OCI-LY3 (cell line): ENCODE measurements around the gene CACNA1B.

Experiments used
- H2AFZ ChIP-seq: fragments of 200-600, 300-600 bp; shearing (Covaris generic); 2 replicates; pipeline ENCODE4 v1.6.0; 2014; ENCODE audit warnings: antibody characterized with exemption, low read depth, low read length
- H3K27ac ChIP-seq: fragments of 200-600, 300-600 bp; sonication (generic); 2 replicates; pipeline ENCODE4 v1.5.1; 2014; ENCODE audit warnings: mild to moderate bottlenecking, low read length, moderate library complexity, mixed read lengths
- H3K27me3 ChIP-seq: fragments of 200-600, 300-600 bp; sonication (generic); 2 replicates; pipeline ENCODE4 v1.6.1; 2014; ENCODE audit warnings: low read depth, low read length, mixed read lengths
- H3K36me3 ChIP-seq: fragments of 200-600, 300-600 bp; sonication (generic); replicated peaks from 2 replicates; pipeline ENCODE3; 2014; ENCODE audit warnings: low read depth, low read length, mixed read lengths
- H3K4me1 ChIP-seq: fragments of 300-600, 200-600 bp; sonication (generic); 2 replicates; pipeline ENCODE4 v1.6.1; 2014; ENCODE audit warnings: low read length, mixed read lengths
- H3K4me2 ChIP-seq: fragments of 200-600, 300-600 bp; sonication (generic); 2 replicates; pipeline ENCODE4 v1.6.1; 2014; ENCODE audit warnings: low read length, mixed read lengths
- H3K4me3 ChIP-seq: fragments of 300-600, 200-600 bp; sonication (generic); 2 replicates; pipeline ENCODE4 v1.5.1; 2014; ENCODE audit warnings: antibody characterized with exemption, mild to moderate bottlenecking, low read length, moderate library complexity
- H3K79me2 ChIP-seq: fragments of 300-600, 200-600 bp; shearing (Covaris generic); 2 replicates; pipeline ENCODE4 v1.6.1; 2014; ENCODE audit warnings: mild to moderate bottlenecking, low read length, mixed read lengths
- H3K9ac ChIP-seq: fragments of 300-600, 200-600 bp; shearing (Covaris generic); 2 replicates; pipeline ENCODE4 v1.6.0; 2014; ENCODE audit warnings: mild to moderate bottlenecking, low read length, moderate library complexity
- H3K9me3 ChIP-seq: fragments of 200-600, 300-600 bp; shearing (Covaris generic); 2 replicates; pipeline ENCODE4 v1.6.1; 2014; ENCODE audit warnings: low read length, mixed read lengths; ENCODE audit not compliant: insufficient read depth
- H4K20me1 ChIP-seq: fragments of 200-600, 300-600 bp; sonication (generic); 2 replicates; pipeline ENCODE4 v1.6.1; 2016; ENCODE audit warnings: low read length, mixed read lengths; ENCODE audit not compliant: insufficient read depth
- CTCF ChIP-seq: fragments of 200-600, 300-600 bp; sonication (generic); IDR thresholded peaks from 2 replicates; pipeline ENCODE4 v1.5.1; 2014; ENCODE audit warnings: antibody characterized with exemption, low read length, low read depth
- EZH2phosphoT487 ChIP-seq: fragments of 200-600 bp; shearing (Covaris generic); IDR thresholded peaks from 2 replicates; pipeline ENCODE4 v1.6.1; 2018; ENCODE audit warnings: antibody characterized with exemption, mixed run types, low read depth

CACNA1B gene

GRCh38 chr9:137952976-137953666, 75.5 kb downstream of the CACNA1B start:
- no peak overlapping the region for H3K4me2 ChIP-seq
- peaks cover 94% of the 10 kb centered on the region for H4K20me1 ChIP-seq
- peaks cover 64% of the 10 kb centered on the region for H3K36me3 ChIP-seq
- H2AFZ ChIP-seq = no peak overlapping the region
- no peaks in the 10 kb centered on the region for H3K9me3 ChIP-seq
- no peaks in the 10 kb centered on the region for H3K4me1 ChIP-seq
- H3K27ac ChIP-seq = no peak overlapping the region
- H3K4me3 ChIP-seq = no peak overlapping the region
- H3K79me2 ChIP-seq = peaks cover 59% of the 10 kb centered on the region
- no peak overlapping the region for H3K9ac ChIP-seq
- TF ChIP-seq CTCF (no peak), EZH2phosphoT487 (no peak)
- H3K27me3 ChIP-seq = no peaks in the 10 kb centered on the region

GRCh38 chr9:137953683-137954438, 76.3 kb downstream of the CACNA1B start:
- no peaks in the 10 kb centered on the region for H3K4me1 ChIP-seq
- H2AFZ ChIP-seq = no peak overlapping the region
- peaks cover 93% of the 10 kb centered on the region for H4K20me1 ChIP-seq
- peaks cover 62% of the 10 kb centered on the region for H3K36me3 ChIP-seq
- H3K79me2 ChIP-seq = peaks cover 58% of the 10 kb centered on the region
- no peak overlapping the region for H3K4me3 ChIP-seq
- H3K9me3 ChIP-seq = no peaks in the 10 kb centered on the region
- TF ChIP-seq CTCF = no peak
- no peak for TF ChIP-seq EZH2phosphoT487
- no peak overlapping the region for H3K27ac ChIP-seq
- H3K9ac ChIP-seq = no peak overlapping the region
- no peaks in the 10 kb centered on the region for H3K27me3 ChIP-seq
- no peak overlapping the region for H3K4me2 ChIP-seq

- TF ChIP-seq EZH2phosphoT487 (no peak), CTCF (no peak)
- Histone ChIP-seq H3K79me2 (peaks cover 52% of the 10 kb centered on the region), H3K4me2 (no peak overlapping the region), H3K9me3 (no peaks in the 10 kb centered on the region), H3K4me3 (no peak overlapping the region), H3K27me3 (no peaks in the 10 kb centered on the region), H2AFZ (no peak overlapping the region), H4K20me1 (peaks cover 91% of the 10 kb centered on the region), H3K36me3 (peaks cover 60% of the 10 kb centered on the region), H3K4me1 (no peaks in the 10 kb centered on the region), H3K9ac (no peak overlapping the region), H3K27ac (no peak overlapping the region)
Measured at GRCh38 chr9:137955224-137955570, 77.6 kb downstream of the CACNA1B start.

GRCh38 chr9:137955586-137955985, 78.0 kb downstream of the CACNA1B start:
- peaks cover 90% of the 10 kb centered on the region for H4K20me1 ChIP-seq
- H3K27me3 ChIP-seq = no peaks in the 10 kb centered on the region
- no peak overlapping the region for H3K4me3 ChIP-seq
- H3K9me3 ChIP-seq = no peaks in the 10 kb centered on the region
- no peak overlapping the region for H3K27ac ChIP-seq
- H2AFZ ChIP-seq = no peak overlapping the region
- H3K36me3 ChIP-seq = peaks cover 57% of the 10 kb centered on the region
- H3K4me2 ChIP-seq = no peak overlapping the region
- TF ChIP-seq EZH2phosphoT487 = no peak
- TF ChIP-seq CTCF = no peak
- H3K9ac ChIP-seq = no peak overlapping the region
- H3K79me2 ChIP-seq = peaks cover 51% of the 10 kb centered on the region
- H3K4me1 ChIP-seq = no peaks in the 10 kb centered on the region
